HG03575 (cell line): ENCODE data around the gene SCN4A.

Experiments used
- ATAC-seq: cut with Tn5 transposase; IDR thresholded peaks from one replicate; pipeline ENCODE4 v1.9.1; 2021; ENCODE audit not compliant: unreplicated experiment, insufficient number of reproducible peaks, low FRiP score; ENCODE audit errors: extremely low read depth

The SCN4A gene

DNA sequence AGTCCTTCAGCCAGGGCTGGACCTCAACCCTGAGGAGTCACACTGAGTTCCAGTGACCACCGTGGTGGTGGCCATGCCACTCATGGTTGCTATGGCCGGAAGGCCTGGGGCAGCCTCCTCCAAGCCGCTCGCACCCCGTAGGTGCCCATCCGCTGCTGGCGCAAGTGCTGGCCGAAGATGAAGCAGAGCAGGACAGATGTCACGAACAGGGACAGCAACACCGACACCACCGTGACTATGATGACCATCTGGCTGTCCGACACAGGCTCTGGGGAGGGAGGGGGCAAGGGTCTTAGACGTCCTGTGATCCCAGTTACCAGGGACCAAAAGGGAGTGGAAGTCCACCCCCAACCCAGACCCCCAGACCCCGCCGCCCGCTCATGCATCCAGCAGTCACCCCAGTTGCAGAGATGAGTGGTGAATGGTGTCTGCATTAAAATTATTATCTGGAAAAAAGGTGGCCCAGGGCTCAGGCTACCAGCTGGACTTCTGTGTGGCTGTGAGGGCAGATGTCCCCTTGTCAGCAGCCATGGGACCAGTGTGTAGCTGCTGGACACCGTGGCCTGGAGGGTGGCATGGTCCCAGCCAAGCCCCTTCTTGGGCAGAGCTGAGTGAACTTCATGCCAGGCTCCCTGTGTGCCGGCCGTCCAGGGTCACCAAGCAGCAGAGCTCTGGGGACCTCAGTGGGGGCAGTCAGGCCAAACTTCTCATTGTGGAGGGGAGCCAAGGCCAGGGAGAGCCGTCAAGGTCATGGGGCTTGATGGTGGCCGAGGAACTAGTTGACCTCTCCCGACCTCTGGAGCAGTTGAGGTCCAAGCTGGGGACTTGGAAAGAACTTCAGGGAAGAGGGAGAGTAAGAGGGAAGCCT, 30.2 kb upstream of the SCN4A start:
- no peak for ATAC-seq

GRCh38 chr17:64001763-64002529, 29.2 kb upstream of the SCN4A start:
- ATAC-seq, result no peak

DNA sequence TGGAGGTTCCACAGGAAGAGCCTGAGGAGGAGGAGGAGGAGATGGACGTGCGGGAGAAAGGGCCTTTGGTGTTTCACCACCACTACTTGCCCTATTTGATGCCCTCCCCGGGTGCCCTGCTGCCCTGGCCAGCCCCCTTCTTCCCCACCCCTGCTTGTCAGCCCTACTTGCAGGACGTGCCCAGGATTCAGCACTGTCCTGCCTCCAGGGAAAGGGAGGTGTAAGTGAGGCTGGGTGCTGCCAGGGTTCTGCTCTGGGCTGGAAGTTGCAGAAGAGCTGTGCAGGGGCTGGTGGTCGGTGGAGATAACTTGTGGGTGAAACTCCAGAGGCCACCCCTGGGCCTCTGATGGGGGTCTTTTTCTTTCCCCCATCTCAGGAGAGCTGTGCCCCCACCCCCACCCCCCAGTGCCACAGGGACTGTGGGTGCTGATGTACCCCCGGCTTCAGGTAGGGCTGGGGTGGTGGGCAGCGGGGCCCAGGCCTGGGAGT, 28.4 kb upstream of the SCN4A start:
- no peak for ATAC-seq

GRCh38 chr17:63999680-64000531, 27.2 kb upstream of the SCN4A start:
- no peak for ATAC-seq

DNA sequence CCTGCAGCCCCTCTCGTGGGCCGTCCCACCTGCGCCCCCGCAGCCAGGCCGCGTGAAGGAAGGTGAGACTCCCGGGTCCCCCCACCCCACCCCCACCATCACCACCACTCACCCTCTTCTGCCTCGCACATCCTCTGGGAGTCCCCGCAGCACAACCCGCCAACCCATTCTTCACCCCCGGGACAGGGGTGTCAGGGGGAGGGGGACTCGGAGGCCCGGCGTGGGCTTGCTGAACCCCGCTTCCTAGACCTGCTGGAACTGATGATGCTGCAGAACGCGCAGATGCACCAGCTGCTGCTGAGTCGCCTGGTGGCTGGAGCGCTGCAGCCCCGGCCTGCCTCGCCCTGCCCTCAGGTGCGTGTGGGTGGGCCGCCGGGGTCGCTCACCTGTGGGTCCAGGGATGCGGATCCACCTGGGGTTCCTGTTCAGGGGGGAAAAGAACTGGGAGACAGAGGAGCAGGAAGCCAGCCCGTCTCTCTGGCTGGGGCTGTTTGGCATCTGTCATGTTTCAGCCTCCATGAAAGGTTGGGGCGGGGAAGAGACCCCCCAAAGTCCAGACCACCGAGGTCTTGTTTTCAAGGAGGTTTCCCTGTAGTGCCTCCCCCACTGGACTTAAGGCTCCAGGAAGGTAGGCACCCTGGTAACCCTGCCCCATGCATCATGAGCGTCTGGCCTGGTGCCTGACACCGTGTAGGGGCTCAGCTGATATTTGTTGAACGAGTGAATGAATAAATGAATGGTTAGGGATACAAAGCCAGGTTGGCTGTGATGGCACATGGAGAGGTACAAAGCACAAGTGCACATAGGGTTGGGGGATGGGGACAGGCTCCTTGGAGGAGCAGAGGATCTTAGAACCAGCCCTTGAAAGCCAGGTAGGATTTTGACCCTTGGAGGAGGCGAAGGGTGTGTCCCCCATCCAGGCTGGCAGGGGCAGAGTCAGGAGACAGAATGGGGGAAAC, 26.3 kb upstream of the SCN4A start:
- ATAC-seq, result no peak

DNA sequence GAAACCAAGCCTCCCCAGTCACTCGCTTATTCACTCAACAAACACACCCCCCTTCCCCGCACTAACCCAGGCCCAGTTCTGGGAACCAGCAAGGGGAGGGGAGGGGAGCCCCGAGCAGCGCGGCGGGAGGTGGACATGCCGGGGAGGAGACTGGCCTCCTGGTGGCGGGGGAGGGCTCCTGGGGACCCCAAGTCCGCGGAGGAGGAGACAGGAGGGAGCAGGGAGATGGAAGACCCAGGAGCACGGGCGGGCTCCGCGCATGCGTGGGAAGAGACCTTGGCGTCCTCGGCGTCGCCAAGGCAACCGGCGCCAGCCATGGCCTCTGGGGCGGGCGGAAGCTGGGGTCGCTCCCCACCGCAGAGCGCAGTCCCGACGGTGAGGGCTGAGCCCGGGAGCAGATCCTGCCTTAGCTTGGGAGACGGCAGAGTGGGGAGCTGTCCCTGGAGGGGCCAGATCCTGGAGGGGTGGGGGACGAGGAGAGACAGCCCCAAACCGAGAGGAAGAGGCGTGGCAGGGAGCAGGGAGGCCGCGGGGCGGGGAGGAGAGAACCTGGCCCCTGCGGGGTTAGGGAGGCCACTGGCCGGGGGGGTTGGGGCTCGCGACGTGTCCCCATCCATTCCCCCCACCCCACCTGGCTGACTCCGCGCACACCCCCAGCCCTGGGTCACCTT, 25.5 kb upstream of the SCN4A start, which contains the start of gene PRR29:
TSS of gene PRR29 (plus strand) at position 302 of the 671 bp plus-strand sequence. CDS start at position 316, 14 bp downstream.
- no peak for ATAC-seq

- ATAC-seq, result no peak
Observed at GRCh38 chr17:63997341-63998048, 24.8 kb upstream of the SCN4A start.

DNA sequence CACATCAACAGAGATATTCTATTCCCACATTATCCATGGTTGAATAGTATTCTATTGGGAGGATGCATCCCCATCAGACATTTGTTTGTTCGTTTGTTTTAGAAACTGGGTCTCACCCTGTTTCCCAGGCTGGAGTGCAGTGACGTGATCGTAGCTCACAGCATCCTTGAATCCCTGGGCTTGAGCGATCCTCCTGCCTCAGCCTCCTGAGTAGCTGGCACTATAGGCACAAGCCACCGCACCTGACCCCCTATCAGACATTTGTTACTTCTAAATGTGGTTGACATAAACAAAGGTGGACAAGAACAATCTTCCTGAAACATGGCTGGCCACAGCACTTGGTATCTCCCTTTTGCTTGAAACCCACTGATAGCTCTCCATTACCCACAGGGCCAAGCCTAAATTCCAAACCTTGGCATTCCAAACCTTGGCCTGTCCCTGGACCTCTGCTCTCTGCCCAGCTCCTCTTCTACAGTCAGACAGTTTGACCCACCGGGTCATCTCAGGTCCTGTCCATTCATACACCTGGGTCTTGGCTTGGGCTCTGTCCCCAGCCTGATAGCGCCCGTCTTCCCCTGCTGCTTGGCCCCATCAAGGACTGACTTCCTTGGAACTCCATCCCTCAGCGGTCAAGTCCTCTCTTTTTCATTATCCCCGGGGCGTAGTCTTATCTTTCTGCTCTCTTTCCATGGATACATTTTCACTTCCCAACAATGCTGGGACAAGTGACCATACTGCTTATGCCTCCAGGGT, 23.9 kb upstream of the SCN4A start:
- no peak for ATAC-seq

GRCh38 chr17:63995626-63996025, 22.9 kb upstream of the SCN4A start:
- no peak for ATAC-seq

DNA sequence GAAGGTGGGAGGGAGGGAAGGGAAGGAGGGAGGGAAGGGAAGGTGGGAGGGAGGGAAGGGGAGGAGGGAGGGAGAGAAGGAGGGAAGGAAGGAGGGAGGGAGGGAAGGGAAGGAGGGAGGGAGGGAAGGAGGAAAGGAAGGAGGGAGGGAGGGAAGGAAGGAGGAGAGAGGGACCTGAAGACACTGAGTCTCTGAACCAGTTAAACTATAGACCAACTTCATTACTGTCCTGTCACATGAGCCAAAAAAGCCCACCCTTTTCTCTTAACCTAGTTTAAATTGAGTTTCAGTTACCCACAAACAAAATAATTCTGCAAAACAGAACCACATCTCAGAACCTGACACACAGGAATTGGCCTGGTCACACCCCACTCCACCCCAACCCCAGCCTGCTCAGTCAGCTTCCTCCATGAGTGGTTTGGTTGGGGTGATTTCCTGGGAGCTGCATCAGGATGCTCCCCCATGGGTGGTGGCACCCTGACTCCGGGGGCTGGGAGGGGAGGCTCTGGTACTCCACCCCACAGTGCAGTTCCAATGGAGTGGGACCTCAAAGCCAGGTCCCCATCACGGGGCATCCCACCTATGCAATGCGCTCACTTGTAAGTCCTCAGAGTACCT, 20.8 kb upstream of the SCN4A start:
- ATAC-seq, result no peak

GRCh38 chr17:63991611-63992010, 18.9 kb upstream of the SCN4A start:
- no peak for ATAC-seq

DNA sequence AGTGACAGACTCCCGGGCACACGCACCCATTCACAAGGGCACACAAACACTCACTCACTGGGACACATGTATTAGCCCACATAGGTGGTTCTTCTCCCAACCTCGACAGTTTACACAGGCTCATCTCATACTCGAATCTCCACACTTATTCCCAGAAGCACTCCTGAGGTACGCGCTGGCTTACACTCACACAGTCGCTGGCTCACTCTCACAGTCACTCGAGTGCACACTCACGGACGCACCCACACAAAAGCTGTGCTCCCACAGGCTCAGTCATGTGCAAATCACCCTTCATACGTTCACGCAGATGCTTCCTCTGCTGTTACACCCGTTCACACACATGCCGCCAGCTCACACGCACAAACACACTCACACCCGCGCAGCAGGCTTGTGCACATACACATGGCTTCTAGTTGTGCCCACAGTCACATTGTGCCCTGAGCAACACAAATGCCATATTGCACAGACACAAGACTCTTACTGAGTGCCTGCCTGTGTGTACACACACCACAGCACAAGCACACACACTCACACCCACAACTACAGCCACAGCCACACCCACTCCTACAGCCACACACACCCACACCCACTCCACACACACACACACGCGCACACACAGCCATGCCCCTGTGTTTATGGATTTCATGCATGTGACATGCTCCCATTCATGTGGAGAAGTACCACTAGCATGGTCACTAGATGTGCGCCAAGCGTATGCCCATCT, 17.1 kb upstream of the SCN4A start:
- no peak for ATAC-seq

DNA sequence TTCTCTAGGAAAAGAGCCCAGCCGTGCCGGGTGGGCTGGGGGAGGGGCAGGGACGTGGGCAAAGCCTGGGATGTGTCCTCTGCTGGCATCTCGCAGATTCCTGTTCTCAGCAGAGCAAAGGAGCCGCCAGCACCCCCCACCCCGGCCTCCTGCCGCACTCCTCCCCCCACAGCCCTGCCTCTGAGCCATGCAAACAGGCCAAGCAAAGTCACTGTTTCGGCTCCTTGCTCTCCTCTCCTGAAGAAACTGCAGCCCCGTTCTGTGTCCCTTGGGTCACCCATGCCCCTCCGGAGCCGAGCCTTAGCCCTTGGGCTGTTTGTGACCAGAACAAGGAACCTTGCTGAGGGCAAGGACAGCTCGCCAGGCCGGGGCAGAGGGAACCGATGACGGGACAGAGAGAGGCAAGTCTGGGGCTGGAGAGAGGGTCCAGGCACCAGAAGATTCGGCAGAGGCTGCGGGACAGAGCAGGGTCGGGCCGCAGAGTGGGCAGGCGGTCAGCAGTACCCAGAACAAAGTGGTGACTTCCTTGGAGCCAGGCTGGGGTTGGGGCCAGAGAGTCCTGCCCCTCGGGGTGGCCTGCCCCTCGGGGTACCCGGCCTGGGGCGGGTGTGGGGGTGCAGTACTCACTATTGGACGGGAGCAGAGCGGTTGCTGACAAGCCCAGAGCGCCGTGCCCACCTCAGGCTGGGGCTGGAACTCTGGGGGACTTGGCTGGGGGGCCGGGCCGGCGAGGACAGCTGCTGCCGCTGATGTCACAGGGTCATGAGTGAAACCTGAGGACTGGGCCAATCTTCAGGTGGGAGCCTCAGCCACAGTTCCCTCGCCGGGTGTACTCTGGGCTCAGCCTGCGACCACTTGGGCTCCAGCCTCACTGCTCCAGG, 16.3 kb upstream of the SCN4A start:
- no peak for ATAC-seq

- ATAC-seq, result no peak
Observed at GRCh38 chr17:63988127-63988478, 15.4 kb upstream of the SCN4A start.
